ENCODE results near the gene FDX2. TPM values are rescaled to one million over a fixed set of nuclear protein-coding genes. Genes with fewer than 3 reads are reported as not detected.

FDX2 gene
- total and polyA plus RNA-seq, 2 of the 8 experiments (the other 6 are each of a cell fraction or from before 2014, with no cell fraction given), result 27.0 to 64.4 TPM

GRCh38 chr19:10294368-10294697 is 21.5 kb downstream of the FDX2 start (continued):
- TF ChIP-seq RAD21 (IDR thresholded peaks at IDR 0.05 in 1 of 2, conservative IDR thresholded peaks at IDR 0.05 in 1 of 2; ENCODE audit: low read depth in 2 of 2, low read length in 2 of 2), result peak; percentile 11 to 40; a peak in 3 of 4 replicates
